ENCODE measurements around the gene ISCU. TPM values are rescaled to one million over a fixed set of nuclear protein-coding genes. Genes with fewer than 3 reads are reported as not detected.

ISCU gene
- total and polyA plus RNA-seq, 9 of the 15 experiments (the other 6 are each of a cell fraction or from before 2014, with no cell fraction given): 15.9 to 92.5 (median 77.3) TPM

DNA sequence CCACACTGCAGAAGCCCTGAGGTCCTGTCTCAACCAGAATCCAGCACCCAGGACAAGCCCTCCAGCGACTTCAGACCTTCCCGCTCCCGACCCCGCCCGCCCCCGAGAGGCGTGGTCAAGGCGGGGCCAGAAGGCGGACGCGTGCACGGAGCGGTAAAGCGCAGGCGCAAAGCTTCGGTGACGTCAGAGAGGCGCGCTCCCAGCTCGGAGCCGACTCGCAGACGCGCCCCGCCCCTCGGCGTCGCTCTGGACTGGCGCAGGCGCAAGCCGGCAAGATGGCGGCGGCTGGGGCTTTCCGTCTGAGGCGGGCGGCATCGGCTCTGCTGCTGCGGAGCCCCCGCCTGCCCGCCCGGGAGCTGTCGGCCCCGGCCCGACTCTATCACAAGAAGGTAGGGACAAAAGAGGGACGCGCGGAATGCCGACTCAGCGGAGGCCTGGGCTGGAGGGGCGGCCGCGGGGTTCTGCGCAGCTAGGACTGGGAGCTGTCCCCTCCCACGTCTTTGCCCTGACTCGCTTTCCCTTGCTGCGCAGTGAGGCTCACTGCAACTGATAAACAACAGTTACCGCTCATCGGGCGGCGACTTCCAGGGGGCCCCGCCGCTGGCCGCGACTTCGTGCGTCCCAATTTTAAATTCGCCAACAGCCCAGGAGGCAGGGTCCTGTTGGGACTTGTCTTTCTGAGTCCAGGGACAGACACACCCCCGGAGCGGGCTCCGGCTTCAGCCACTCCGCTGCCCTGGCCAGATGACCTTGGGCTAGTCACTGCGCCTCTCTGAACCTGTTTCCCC is at the start of gene ISCU (continued):
- TF ChIP-seq NCOA4 (IDR thresholded peaks at IDR 0.05; ENCODE audit: partially characterized antibody) (no peak), HIVEP1 (CRISPR knock-in tag; IDR thresholded peaks at IDR 0.05) (no peak), TSC22D4 (tag; IDR thresholded peaks at IDR 0.05) (no peak), SAP30 (IDR thresholded peaks at IDR 0.05; ENCODE audit: borderline replicate concordance, insufficient read depth, low read depth, low read length, poor library complexity, severe bottlenecking) (peak; percentile 55), ZNF445 (CRISPR knock-in tag; IDR thresholded peaks at IDR 0.05; ENCODE audit: low read depth) (no peak), MED1 (CRISPR knock-in tag; IDR thresholded peaks at IDR 0.05; ENCODE audit: borderline replicate concordance) (no peak), PCBP2 (IDR thresholded peaks at IDR 0.05; ENCODE audit: low read depth, low read length, poor library complexity, severe bottlenecking) (no peak), SMAD2 (IDR thresholded peaks at IDR 0.05; ENCODE audit: low read depth, low read length) (no peak), ZNF224 (CRISPR knock-in tag; IDR thresholded peaks at IDR 0.05) (no peak), CCAR2 (IDR thresholded peaks at IDR 0.05; ENCODE audit: low read depth, low read length) (no peak), TEAD1 (CRISPR knock-in tag; IDR thresholded peaks at IDR 0.05) (no peak; a peak in 2 of 4 replicates)
- TF ChIP-seq, protein P1, sequence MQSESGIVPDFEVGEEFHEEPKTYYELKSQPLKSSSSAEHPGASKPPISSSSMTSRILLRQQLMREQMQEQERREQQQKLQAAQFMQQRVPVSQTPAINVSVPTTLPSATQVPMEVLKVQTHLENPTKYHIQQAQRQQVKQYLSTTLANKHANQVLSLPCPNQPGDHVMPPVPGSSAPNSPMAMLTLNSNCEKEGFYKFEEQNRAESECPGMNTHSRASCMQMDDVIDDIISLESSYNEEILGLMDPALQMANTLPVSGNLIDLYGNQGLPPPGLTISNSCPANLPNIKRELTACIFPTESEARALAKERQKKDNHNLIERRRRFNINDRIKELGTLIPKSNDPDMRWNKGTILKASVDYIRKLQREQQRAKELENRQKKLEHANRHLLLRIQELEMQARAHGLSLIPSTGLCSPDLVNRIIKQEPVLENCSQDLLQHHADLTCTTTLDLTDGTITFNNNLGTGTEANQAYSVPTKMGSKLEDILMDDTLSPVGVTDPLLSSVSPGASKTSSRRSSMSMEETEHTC (IDR thresholded peaks at IDR 0.05): no peak
- TF ChIP-seq, protein P2, sequence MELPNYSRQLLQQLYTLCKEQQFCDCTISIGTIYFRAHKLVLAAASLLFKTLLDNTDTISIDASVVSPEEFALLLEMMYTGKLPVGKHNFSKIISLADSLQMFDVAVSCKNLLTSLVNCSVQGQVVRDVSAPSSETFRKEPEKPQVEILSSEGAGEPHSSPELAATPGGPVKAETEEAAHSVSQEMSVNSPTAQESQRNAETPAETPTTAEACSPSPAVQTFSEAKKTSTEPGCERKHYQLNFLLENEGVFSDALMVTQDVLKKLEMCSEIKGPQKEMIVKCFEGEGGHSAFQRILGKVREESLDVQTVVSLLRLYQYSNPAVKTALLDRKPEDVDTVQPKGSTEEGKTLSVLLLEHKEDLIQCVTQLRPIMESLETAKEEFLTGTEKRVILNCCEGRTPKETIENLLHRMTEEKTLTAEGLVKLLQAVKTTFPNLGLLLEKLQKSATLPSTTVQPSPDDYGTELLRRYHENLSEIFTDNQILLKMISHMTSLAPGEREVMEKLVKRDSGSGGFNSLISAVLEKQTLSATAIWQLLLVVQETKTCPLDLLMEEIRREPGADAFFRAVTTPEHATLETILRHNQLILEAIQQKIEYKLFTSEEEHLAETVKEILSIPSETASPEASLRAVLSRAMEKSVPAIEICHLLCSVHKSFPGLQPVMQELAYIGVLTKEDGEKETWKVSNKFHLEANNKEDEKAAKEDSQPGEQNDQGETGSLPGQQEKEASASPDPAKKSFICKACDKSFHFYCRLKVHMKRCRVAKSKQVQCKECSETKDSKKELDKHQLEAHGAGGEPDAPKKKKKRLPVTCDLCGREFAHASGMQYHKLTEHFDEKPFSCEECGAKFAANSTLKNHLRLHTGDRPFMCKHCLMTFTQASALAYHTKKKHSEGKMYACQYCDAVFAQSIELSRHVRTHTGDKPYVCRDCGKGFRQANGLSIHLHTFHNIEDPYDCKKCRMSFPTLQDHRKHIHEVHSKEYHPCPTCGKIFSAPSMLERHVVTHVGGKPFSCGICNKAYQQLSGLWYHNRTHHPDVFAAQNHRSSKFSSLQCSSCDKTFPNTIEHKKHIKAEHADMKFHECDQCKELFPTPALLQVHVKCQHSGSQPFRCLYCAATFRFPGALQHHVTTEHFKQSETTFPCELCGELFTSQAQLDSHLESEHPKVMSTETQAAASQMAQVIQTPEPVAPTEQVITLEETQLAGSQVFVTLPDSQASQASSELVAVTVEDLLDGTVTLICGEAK (IDR thresholded peaks at IDR 0.05): no peak
- TF ChIP-seq, protein P2 (CRISPR knock-in tag; IDR thresholded peaks at IDR 0.05): no peak
- TF ChIP-seq, protein P3, sequence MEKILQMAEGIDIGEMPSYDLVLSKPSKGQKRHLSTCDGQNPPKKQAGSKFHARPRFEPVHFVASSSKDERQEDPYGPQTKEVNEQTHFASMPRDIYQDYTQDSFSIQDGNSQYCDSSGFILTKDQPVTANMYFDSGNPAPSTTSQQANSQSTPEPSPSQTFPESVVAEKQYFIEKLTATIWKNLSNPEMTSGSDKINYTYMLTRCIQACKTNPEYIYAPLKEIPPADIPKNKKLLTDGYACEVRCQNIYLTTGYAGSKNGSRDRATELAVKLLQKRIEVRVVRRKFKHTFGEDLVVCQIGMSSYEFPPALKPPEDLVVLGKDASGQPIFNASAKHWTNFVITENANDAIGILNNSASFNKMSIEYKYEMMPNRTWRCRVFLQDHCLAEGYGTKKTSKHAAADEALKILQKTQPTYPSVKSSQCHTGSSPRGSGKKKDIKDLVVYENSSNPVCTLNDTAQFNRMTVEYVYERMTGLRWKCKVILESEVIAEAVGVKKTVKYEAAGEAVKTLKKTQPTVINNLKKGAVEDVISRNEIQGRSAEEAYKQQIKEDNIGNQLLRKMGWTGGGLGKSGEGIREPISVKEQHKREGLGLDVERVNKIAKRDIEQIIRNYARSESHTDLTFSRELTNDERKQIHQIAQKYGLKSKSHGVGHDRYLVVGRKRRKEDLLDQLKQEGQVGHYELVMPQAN (IDR thresholded peaks at IDR 0.05; ENCODE audit: borderline replicate concordance): peak; percentile 78
